HG03064 (cell line): ENCODE data around the gene GTF3C5.
"Not testable (repeated sequence)": the region's sequence is repeated elsewhere in the genome, so short reads cannot be mapped to it uniquely, and the experiment has no call there.

Source experiments
- ATAC-seq: cut with Tn5 transposase; IDR thresholded peaks from one replicate; pipeline ENCODE4 v1.9.1; 2021; ENCODE audit warnings: low read depth; ENCODE audit not compliant: unreplicated experiment

The GTF3C5 gene

GRCh38 chr9:133051281-133051900, 20.6 kb downstream of the GTF3C5 start:
- no peak for ATAC-seq

GRCh38 chr9:133051966-133052539, 21.3 kb downstream of the GTF3C5 start:
- ATAC-seq: no peak

DNA sequence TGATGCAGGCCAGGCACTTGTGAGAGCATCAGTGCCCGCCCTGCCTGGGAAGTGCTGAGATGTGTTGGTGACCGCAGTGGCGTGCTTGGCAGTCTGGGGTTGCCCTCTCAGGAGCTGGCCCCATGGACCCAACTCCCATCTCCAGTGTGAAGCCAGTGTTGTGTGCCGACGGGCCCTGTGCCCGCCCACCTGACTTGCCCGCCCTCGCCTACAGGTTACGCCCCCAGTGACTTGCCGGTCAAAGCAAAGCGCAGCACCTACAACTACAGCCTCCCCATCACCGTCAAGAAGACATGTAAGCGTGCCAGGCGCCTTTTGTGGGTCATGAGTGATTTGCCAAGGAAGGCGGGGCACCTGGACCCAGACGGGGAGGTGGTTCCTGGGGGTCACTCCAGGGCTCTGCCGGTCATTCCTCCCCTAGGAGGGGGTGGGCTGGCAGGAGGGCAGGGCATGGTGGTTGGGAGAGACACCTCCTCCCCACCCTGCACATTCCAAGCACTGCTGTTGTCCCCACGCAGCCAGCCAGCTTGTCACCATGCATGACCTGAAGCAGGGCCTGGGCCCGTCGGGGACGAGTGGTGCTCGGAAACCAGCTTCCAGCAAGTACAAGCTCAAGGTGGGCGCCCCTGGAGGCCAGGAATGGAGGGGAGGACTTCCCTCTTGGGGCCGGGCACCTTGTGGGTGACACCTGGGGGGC, 23.5 kb downstream of the GTF3C5 start:
- ATAC-seq: no peak

- ATAC-seq: no peak
Measured at GRCh38 chr9:133054966-133055365, 24.2 kb downstream of the GTF3C5 start.

- no peak for ATAC-seq
Measured at GRCh38 chr9:133055788-133056420, 25.1 kb downstream of the GTF3C5 start.

- no peak for ATAC-seq
Measured at GRCh38 chr9:133056533-133056932, 25.7 kb downstream of the GTF3C5 start.

DNA sequence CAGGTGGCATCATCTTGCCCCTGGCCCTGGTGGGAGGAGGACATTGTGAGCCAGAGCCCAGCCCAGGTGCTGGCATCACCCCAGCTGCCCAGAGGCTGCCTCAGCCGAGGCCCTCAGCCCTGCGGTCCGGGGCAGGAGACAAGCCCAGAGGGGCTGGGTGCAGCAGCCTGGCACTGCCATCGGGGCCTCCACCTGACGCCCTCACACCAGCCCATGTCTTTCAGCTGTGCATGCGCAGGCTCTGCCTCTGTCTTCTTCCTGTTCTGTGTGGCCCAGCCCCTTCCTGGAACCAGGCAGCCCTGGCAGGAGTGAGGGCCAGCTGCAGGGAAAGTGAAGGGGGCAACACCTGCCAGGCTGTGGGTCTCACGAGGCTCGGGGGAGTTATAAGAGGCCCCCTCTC, 26.2 kb downstream of the GTF3C5 start:
- ATAC-seq: no peak

DNA sequence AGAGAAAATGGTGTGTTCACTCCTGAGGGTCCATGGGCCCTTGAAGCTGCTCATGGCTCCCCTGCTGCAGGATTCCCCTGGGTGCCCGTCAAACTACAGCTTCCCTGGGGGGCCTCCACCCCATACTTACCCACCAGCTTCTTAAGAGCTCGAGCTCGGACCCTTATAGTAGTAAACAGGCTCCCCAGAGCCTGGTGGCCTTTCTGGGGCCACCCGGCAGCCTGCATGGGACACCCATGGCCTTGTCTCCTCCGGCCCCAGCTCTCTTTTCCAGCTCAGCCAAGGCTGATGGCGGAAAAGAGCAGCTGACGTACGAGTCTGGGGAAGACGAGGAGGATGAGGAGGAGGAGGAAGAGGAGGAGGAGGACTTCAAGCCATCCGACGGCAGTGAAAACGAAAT, 26.8 kb downstream of the GTF3C5 start:
- ATAC-seq: no peak

DNA sequence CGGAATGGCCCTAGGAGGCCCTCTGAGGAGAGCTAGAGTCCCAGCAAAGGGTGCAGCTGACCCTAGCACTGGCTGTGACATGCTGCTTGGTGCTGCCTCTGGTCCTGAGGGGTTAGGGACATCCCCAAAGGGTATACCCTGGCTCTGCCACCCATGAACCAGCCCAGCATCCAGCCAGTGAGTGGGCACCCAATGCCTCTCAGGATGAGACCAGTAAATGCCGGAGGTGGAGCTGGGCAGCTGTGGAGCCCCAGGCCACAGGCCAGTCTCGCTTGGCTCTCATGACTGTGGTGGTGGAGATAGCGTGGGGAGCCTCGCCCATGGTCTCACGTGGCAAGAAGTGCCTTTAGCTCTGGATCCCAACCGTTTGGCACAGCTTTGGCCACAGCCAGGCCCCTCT, 27.3 kb downstream of the GTF3C5 start:
- ATAC-seq: no peak

DNA sequence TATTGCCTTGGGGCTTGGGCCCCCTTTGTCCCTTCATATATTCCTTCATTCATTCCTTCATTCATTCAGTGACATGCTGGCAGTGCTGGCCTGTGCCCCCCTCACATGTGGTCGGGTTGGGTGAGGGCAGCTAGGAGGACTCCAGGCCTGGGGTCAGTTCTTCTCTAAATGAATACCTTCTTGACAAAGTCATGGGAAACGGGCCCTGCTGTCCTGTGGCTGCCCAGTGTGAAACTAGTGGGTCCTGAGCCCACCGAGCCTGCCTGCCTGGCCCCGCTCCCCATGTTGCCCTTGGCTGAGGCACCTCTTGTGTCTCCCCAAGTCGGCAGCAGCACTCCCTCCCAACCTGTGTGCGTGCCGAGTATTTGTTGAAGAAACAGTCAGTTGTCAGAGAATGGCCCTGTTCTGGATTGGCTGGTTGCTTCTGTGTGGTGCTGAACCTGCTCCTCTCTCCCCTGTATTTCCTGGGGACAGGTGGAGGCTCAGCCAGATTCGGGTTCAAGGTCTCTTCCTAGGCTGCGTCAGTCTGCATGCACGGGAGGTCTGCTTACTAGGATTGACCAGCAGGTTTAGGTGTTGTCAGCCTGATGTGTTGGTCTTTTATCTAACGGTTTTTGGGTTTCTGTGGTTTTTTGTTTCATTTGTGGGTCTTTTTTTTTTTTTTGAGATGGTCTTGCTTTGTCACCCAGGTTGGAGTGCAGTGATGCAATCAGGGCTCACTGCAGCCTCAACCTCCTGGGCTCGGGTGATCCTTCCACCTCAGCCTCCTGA, 27.9 kb downstream of the GTF3C5 start:
- ATAC-seq: no peak

DNA sequence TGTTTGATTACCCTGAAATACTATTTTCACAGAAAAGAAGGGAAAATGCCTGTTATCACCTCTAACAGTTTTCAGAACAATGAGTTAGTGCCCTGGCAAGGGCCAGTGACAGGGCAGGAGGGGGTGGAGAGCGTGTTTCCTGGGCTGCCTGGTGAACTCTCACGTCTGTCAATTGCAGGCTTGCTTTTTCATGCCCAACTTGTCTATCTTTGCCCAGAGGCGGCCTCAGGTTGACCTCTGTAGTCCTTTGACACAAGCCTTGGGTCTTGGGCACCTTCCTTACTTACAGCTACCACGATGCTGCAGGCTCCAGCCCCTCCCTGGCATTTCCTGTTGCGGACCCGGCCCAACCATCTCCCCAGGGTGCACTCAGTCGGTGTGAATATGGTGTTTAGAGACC, 28.8 kb downstream of the GTF3C5 start:
- ATAC-seq: no peak

DNA sequence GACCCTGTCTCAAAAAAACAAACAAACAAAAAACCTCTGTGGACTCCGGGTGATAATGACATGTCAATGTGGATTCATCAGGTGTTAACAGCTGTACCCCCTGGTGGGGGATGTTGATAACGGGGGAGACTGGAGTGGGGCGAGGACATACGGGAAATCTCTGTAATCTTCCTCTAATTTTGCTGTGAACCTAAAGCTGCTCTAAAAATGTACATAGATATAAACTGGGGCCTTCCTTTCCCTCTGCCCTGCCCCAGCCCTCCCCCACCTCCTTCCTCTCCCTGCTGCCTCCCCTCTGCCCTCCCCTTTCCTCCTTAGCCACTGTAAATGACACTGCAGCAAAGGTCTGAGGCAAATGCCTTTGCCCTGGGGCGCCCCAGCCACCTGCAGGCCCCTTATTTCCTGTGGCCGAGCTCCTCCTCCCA, 29.6 kb downstream of the GTF3C5 start:
- no peak for ATAC-seq

DNA sequence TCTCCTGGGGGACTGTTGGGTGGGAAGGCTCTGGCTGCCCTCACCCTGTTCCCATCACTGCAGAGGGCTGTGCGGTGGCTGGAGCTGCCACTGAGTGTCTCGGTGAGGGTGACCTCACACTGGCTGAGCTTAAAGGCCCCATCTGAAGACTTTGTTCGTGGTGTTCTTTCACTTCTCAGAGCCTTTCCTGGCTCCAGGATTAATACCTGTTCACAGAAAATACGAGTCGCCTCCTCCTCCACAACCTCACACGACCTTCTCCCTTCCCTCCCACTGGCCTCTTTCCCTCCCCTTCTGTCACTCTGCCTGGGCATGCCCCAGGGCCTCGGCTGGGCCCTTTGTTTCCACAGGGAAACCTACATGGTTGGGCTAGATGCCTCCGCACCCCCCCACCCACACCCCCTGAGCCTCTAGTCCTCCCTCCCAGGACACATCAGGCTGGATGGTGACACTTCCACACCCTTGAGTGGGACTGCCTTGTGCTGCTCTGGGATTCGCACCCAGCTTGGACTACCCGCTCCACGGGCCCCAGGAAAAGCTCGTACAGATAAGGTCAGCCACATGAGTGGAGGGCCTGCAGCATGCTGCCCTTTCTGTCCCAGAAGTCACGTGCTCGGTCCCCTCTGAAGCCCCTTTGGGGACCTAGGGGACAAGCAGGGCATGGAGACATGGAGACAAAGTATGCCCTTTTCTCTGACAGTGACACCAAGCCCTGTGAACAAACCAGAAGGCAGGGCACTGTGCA, 30.4 kb downstream of the GTF3C5 start:
- ATAC-seq: not testable (repeated sequence)

DNA sequence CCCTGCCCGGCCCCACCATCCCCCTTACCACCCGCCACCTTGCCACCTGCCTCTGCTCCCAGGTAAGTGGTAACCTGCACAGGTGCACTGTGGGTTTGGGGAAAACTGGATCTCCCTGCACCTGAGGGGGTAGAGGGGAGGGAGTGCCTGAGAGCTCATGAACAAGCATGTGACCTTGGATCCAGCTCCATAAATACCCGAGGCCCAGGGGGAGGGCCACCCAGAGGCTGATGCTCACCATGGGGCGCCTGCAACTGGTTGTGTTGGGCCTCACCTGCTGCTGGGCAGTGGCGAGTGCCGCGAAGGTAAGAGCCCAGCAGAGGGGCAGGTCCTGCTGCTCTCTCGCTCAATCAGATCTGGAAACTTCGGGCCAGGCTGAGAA, 31.0 kb downstream of the GTF3C5 start, which contains the start of gene CEL:
Gene CEL (plus strand): TSS at position 218 of the 382 bp plus-strand sequence. CDS start 22 bp downstream, at position 240.
- not testable (repeated sequence) for ATAC-seq

- not testable (repeated sequence) for ATAC-seq
Measured at GRCh38 chr9:133062569-133062968, 31.8 kb downstream of the GTF3C5 start.

DNA sequence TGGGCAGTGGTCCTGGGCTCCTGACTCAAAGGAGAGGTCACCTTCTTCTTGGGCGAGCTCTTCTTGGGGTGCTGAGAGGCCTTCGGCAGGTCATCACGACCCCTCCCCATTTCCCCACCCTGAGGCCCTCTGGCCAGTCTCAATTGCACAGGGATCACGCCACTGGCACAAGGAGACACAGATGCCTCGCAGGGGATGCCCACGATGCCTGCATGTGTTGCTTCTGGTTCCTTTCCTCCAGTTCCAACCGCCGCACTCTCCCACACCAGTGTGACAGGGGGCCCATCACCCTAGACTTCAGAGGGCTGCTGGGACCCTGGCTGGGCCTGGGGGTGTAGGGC, 32.3 kb downstream of the GTF3C5 start:
- ATAC-seq: no peak

DNA sequence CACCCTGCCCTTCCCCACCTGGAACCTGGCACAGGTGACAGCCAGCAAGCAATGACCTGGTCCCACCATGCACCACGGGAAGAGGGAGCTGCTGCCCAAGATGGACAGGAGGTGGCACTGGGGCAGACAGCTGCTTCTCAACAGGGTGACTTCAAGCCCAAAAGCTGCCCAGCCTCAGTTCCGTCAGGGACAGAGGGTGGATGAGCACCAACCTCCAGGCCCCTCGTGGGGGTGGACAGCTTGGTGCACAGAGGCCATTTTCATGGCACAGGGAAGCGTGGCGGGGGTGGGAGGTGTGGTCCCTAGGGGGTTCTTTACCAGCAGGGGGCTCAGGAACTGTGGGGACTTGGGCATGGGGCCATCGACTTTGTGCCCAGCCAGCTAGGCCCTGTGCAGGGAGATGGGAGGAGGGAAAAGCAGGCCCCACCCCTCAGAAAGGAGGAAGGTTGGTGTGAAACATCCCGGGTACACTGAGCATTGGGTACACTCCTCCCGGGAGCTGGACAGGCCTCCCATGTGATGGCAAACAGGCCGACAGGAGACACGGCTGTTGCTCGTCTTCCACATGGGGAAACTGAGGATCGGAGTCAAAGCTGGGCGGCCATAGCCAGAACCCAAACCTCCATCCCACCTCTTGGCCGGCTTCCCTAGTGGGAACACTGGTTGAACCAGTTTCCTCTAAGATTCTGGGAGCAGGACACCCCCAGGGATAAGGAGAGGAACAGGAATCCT, 32.9 kb downstream of the GTF3C5 start:
- ATAC-seq: no peak

DNA sequence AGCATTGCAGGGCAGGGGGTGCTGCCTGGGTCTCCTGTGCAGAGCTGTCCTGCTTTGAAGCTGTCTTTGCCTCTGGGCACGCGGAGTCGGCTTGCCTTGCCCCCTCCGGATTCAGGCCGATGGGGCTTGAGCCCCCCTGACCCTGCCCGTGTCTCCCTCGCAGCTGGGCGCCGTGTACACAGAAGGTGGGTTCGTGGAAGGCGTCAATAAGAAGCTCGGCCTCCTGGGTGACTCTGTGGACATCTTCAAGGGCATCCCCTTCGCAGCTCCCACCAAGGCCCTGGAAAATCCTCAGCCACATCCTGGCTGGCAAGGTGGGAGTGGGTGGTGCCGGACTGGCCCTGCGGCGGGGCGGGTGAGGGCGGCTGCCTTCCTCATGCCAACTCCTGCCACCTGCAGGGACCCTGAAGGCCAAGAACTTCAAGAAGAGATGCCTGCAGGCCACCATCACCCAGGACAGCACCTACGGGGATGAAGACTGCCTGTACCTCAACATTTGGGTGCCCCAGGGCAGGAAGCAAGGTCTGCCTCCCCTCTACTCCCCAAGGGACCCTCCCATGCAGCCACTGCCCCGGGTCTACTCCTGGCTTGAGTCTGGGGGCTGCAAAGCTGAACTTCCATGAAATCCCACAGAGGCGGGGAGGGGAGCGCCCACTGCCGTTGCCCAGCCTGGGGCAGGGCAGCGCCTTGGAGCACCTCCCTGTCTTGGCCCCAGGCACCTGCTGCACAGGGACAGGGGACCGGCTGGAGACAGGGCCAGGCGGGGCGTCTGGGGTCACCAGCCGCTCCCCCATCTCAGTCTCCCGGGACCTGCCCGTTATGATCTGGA, 33.7 kb downstream of the GTF3C5 start:
- no peak for ATAC-seq

GRCh38 chr9:133065070-133065388, 34.2 kb downstream of the GTF3C5 start:
- no peak for ATAC-seq
